A549 (cell line): ENCODE measurements around the gene ROBO3. TPM values are rescaled to one million over a fixed set of nuclear protein-coding genes. Genes with fewer than 3 reads are reported as not detected.

Source experiments
- ATAC-seq, 2 experiments: fragments of 200-7000 bp in 1 of 2; fragments of >200 bp in 1 of 2; cut with Nextera tagmentation in 1 of 2; cut with Tn5 transposase in 1 of 2; 3 replicates each; pipeline versions ENCODE4 v1.8.0 to v1.9.1; 2018 to 2020; ENCODE audit warnings: mild to moderate bottlenecking in 1 of 2, moderate library complexity in 1 of 2
- CTCF ChIA-PET: fragments of 300-600 bp; sonication (Branson Sonifier 250); formaldehyde crosslinking; extraction: SDS; loops from one replicate; lab custom pipeline; 2021; ENCODE audit warnings: antibody characterized with exemption, inconsistent platforms; lab: Yijun Ruan, JAX
- POLR2A ChIA-PET: fragments of 350-600 bp; formaldehyde crosslinking; extraction: SDS; loops from one replicate; lab custom pipeline; 2021; ENCODE audit warnings: antibody characterized with exemption, inconsistent platforms; lab: Yijun Ruan, JAX
- DNase-seq, 2 experiments: peaks; one replicate each; pipeline versions ENCODE4 v3.0.0 to v3.0.0-alpha.2; 2011 to 2016; ENCODE audit warnings: low read depth in 1 of 2, low spot score in 1 of 2
- FAIRE-seq: peaks from 2 replicates; lab custom pipeline; 2011; peaks lifted over from hg19 to GRCh38; lab: Jason Lieb, UNC
- H3K27ac ChIP-seq, 2 experiments: fragments of >200 bp; sonication (Bioruptor Twin); formaldehyde crosslinking; 3 replicates each; pipeline ENCODE4 v1.5.1; 2016 to 2017
- H3K4me1 ChIP-seq: fragments of >200 bp; sonication (Bioruptor Twin); formaldehyde crosslinking; 3 replicates; pipeline ENCODE4 v1.6.1; 2016
- H3K4me2 ChIP-seq: fragments of >200 bp; sonication (Bioruptor Twin); formaldehyde crosslinking; 3 replicates; pipeline ENCODE4 v1.6.1; 2016
- H3K4me3 ChIP-seq: fragments of >200 bp; sonication (Bioruptor Twin); formaldehyde crosslinking; 3 replicates; pipeline ENCODE4 v1.5.1; 2016
- H3K9me3 ChIP-seq: fragments of >200 bp; sonication (Bioruptor Twin); formaldehyde crosslinking; 3 replicates; pipeline ENCODE4 v1.6.1; 2016
- CHD4 ChIP-seq: fragments of 200-600 bp; sonication (generic); IDR thresholded peaks from 2 replicates; pipeline ENCODE4 v1.6.1; 2016; ENCODE audit warnings: antibody characterized with exemption, mild to moderate bottlenecking, borderline replicate concordance
- FOXS1 ChIP-seq: fragments of 250-450 bp; sonication (Bioruptor Pico); IDR thresholded peaks from 2 replicates; pipeline ENCODE4 v1.5.0; 2020; ENCODE audit warnings: mild to moderate bottlenecking, moderate library complexity
- GATA3 ChIP-seq: IDR thresholded peaks from 2 replicates; pipeline ENCODE4 v1.6.1; 2012; ENCODE audit warnings: borderline replicate concordance
- KDM5A ChIP-seq: fragments of 200-600 bp; sonication (generic); IDR thresholded peaks from 2 replicates; pipeline ENCODE4 v1.6.1; 2016; ENCODE audit warnings: antibody characterized with exemption, mild to moderate bottlenecking
- MAZ ChIP-seq: fragments of 150-350 bp; IDR thresholded peaks from 2 replicates; pipeline ENCODE4 v1.6.1; 2014; ENCODE audit warnings: antibody characterized with exemption, low read depth, low read length, borderline replicate concordance
- NR3C1 ChIP-seq: fragments of >200 bp; sonication (Bioruptor Twin); formaldehyde crosslinking; IDR thresholded peaks from 3 replicates; pipeline ENCODE4 v1.6.1; 2017
- POLR2A ChIP-seq: IDR thresholded peaks from 2 replicates; pipeline ENCODE4 v1.6.1; 2012; ENCODE audit warnings: mild to moderate bottlenecking, low read length
- RARB ChIP-seq: fragments of 250-450 bp; sonication (Bioruptor Pico); IDR thresholded peaks from 2 replicates; pipeline ENCODE4 v1.8.0; 2021; ENCODE audit warnings: mild to moderate bottlenecking, moderate library complexity
- WGBS: methylation state at CpG from one replicate; pipeline ENCODE4 v1.1.6; 2017; ENCODE audit errors: missing lambda C conversion rate; 5-methylcytosine and 5-hydroxymethylcytosine counted together
- polyA plus RNA-seq, 4 experiments: library from polyadenylated mRNA; depleted of rRNA in 3 of 4; stranded (reverse); fragments of >200 nt; fragmentation: RNase III in 1 of 4; extraction: RNeasy Plus Mini Kit Qiagen cat#74134 plus additional on column Dnase treatment in 1 of 4; gene quantifications; 2 replicates in 3 of 4; 3 replicates in 1 of 4; pipeline ENCODE4 v1.2.3, GENCODE V29; 2011 to 2017
- TF ChIP-seq, protein P1 (sequence below): IDR thresholded peaks from 2 replicates; pipeline ENCODE4 v1.6.1; 2012; ENCODE audit warnings: low read depth, borderline replicate concordance
- TF ChIP-seq, protein P2 (sequence below): IDR thresholded peaks from 2 replicates; pipeline ENCODE4 v1.6.1; 2012
- TF ChIP-seq, protein P3 (sequence below): IDR thresholded peaks from 2 replicates; pipeline ENCODE4 v1.6.1; 2012

ROBO3 gene
- polyA plus RNA-seq, 2 of the 4 experiments (the other 2 are of a cell fraction), result 2.1 to 2.8 TPM

DNA sequence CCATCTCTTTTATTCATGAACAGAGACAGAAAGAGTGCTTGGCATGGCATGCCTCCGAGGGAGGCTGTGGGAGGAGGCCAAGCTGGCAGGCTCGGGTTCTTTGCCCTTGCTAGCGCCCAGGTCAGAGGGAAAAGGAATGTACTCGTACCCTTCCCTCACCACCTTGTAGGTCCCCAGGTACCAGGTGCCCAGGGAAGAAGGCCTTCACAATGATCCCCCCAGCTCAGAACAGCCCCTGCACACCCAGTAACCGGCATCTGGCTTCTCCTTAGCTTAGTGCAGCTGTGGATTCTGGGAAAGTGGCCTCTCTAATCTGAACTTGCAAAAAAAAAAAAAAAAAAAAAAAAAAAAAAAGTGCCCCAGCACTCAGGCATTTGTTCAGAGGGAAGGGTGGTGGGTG is 55.1 kb downstream of the ROBO3 start:
- ATAC-seq (no peak), DNase-seq (no peak), FAIRE-seq (no peak)
- TF ChIP-seq, protein P1, sequence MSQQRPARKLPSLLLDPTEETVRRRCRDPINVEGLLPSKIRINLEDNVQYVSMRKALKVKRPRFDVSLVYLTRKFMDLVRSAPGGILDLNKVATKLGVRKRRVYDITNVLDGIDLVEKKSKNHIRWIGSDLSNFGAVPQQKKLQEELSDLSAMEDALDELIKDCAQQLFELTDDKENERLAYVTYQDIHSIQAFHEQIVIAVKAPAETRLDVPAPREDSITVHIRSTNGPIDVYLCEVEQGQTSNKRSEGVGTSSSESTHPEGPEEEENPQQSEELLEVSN, result no peak
- TF ChIP-seq, all 56 proteins: peak for 0
- Histone ChIP-seq H3K27ac (no peak overlapping the region; a peak in 1 of 6 replicates), H3K4me1 (no peaks in the 10 kb centered on the region), H3K9me3 (no peaks in the 10 kb centered on the region), H3K4me2 (peak overlapping the region; percentile 75), H3K4me3 (no peak overlapping the region)
- POLR2A ChIA-PET, result no interaction called here
- WGBS, result 84% methylated on average over 3 of the region's 5 CpGs
- CTCF ChIA-PET, result interaction anchor here (1.0 kb wide), 1 partner anchor 44 kb away, joined by 3 read pairs; no protein-coding TSS in a partner anchor

DNA sequence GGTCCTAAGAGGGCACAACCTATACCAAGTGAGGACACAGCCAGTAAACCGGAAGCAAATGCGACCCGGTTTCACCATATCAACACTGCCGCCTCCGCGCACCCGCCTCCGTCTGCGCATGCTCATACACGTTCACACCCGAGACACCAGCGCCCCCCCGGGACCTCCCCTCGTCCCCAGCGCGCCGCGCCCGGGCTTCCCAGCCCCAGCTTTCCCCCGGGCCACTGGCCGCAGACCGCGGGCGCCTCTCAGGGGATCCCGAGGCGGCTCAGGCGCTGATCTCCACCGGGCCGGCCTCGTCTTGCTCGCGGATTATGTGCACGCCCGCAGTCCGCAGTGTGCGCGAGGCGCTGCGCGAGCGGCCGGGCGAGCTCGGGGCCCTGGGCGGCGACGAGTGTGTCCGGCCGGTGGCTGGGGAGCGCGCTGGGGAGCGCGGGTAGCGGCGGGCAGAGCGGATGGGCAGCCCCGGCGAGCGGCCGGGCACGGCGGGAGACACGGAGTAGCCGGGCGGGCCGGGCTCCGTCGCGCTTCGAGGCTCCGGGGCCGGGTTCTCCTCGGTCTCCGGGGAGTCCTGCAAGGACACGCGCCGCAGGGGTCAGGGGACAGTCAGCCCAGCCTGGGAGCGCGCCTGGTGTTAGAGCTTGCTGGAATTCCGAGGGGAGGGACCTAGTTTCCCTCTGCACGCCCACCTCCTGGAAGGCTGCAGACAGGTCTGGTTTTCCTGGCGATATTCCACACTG is 55.8 kb downstream of the ROBO3 start:
- FAIRE-seq, result no peak
- Histone ChIP-seq H3K27ac (peak overlapping the region; percentile 20 to 67; a peak in 3 of 6 replicates), H3K4me2 (peak overlapping the region; percentile 75), H3K4me3 (peak overlapping the region; percentile 32; the same call in 2 of the 3 replicates), H3K9me3 (no peaks in the 10 kb centered on the region)
- 46% methylated on average over 9 of the region's 82 CpGs for WGBS
- ChIA-PET POLR2A (no interaction called here), CTCF (interaction anchor here (1.0 kb wide), 1 partner anchor 45 kb away, joined by 3 read pairs; no protein-coding TSS in a partner anchor)
- ATAC-seq, result peak in 1 of 2 experiments; percentile 71; a peak in 3 of 6 replicates
- DNase-seq, result peak; percentile 22 to 45
- TF ChIP-seq, protein P2, sequence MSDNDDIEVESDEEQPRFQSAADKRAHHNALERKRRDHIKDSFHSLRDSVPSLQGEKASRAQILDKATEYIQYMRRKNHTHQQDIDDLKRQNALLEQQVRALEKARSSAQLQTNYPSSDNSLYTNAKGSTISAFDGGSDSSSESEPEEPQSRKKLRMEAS, result peak; percentile 37; the same call in 1 of the 2 replicates
- no peak for TF ChIP-seq POLR2A
- TF ChIP-seq, protein P1, result peak; percentile 64
- TF ChIP-seq, all 56 proteins: peak for 2
- no peaks in the 10 kb centered on the region for H3K4me1 ChIP-seq

DNA sequence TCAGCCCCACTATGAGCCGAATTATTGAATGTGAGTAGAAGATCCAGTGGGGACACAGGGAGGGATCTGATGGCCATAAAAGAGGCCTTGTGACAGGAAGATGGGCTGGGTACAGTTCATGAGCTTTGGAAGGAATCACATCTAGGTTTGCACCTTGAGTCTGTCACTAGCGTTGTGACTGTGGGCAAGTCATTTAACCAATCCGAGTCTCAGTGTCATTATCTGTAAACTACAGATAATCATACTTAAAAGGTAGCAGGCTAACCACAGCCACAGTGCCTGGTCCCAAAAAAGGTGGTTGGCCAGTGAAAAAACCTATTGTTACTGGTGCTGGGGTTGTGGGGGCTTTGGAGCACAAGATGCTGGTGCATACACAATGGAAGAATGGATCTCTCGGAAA is 57.6 kb downstream of the ROBO3 start:
- TF ChIP-seq CHD4, result no peak
- no peak for TF ChIP-seq GATA3
- TF ChIP-seq, protein P3, sequence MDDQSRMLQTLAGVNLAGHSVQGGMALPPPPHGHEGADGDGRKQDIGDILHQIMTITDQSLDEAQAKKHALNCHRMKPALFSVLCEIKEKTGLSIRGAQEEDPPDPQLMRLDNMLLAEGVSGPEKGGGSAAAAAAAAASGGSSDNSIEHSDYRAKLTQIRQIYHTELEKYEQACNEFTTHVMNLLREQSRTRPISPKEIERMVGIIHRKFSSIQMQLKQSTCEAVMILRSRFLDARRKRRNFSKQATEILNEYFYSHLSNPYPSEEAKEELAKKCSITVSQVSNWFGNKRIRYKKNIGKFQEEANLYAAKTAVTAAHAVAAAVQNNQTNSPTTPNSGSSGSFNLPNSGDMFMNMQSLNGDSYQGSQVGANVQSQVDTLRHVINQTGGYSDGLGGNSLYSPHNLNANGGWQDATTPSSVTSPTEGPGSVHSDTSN, result no peak
- no peak for TF ChIP-seq NR3C1
- 56% methylated on average over 4 of the region's 4 CpGs for WGBS
- no peak for FAIRE-seq
- ChIA-PET CTCF (interaction anchor here (0.6 to 1.6 kb wide), 2 partner anchors 10 to 21 kb away, joined by 3 read pairs; no protein-coding TSS in a partner anchor), POLR2A (no interaction called here)
- no peak for ATAC-seq
- H3K4me2 ChIP-seq, result no peak overlapping the region
- no peak overlapping the region for H3K27ac ChIP-seq
- H3K9me3 ChIP-seq, result no peaks in the 10 kb centered on the region
- no peak for DNase-seq
- no peak overlapping the region for H3K4me3 ChIP-seq
- no peaks in the 10 kb centered on the region for H3K4me1 ChIP-seq

DNA sequence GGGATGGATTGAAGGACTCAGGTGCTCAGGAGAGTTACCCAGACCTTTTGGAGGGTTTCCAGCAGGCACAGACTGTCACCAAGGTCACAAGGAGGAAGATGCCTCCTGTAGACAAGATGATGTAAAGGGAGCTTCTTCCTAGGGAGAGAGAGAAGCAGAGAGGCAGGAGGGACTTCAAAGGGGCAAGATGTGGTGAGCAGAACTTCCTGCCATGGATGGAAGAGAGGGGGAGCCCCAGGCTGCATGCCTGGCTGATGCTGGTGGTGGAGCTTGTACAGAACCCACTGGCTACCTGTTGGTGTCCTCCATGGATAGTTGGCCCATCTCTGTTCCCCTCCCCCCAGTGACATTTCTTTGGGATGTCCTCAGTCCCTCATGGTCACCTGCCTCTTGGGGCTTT is 58.1 kb downstream of the ROBO3 start:
- H3K27ac ChIP-seq, result no peak overlapping the region
- no peaks in the 10 kb centered on the region for H3K4me1 ChIP-seq
- ChIA-PET POLR2A (no interaction called here), CTCF (interaction anchor here (0.5 to 1.6 kb wide), 3 partner anchors 9 to 135 kb away, joined by 3 to 4 read pairs (median 3); no protein-coding TSS in a partner anchor)
- H3K4me2 ChIP-seq, result no peak overlapping the region
- H3K4me3 ChIP-seq, result no peak overlapping the region
- FAIRE-seq (no peak), ATAC-seq (no peak), DNase-seq (no peak)
- TF ChIP-seq FOXS1 (CRISPR knock-in tag) (no peak), KDM5A (no peak), MAZ (no peak), RARB (CRISPR knock-in tag) (no peak)
- H3K9me3 ChIP-seq, result no peaks in the 10 kb centered on the region
